ENCODE data around the gene KIAA0408. TPM values are rescaled to one million over a fixed set of nuclear protein-coding genes. Genes with fewer than 3 reads are reported as not detected.

The KIAA0408 gene
- total RNA-seq, 6 experiments from 2014 or later: 1.4 to 3.5 (median 2.3) TPM

GRCh38 chr6:127494240-127494767, 35.1 kb upstream of the KIAA0408 start:
- Mint-ChIP-seq H3K9me3 (no peaks in the 10 kb centered on the region), H3K27me3 (ENCODE audit: insufficient read depth) (no peaks in the 10 kb centered on the region; the same call in 1 of the 2 replicates), H3K4me3 (no peak overlapping the region), H3K36me3 (ENCODE audit: low read depth) (no peaks in the 10 kb centered on the region), H3K4me1 (ENCODE audit: low read depth) (0 out of 2 replicates have a peak, but pooled peaks cover 4% of the 10 kb centered on the region), H3K27ac (no peak overlapping the region)
- TF ChIP-seq, protein P1, sequence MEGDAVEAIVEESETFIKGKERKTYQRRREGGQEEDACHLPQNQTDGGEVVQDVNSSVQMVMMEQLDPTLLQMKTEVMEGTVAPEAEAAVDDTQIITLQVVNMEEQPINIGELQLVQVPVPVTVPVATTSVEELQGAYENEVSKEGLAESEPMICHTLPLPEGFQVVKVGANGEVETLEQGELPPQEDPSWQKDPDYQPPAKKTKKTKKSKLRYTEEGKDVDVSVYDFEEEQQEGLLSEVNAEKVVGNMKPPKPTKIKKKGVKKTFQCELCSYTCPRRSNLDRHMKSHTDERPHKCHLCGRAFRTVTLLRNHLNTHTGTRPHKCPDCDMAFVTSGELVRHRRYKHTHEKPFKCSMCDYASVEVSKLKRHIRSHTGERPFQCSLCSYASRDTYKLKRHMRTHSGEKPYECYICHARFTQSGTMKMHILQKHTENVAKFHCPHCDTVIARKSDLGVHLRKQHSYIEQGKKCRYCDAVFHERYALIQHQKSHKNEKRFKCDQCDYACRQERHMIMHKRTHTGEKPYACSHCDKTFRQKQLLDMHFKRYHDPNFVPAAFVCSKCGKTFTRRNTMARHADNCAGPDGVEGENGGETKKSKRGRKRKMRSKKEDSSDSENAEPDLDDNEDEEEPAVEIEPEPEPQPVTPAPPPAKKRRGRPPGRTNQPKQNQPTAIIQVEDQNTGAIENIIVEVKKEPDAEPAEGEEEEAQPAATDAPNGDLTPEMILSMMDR (IDR thresholded peaks at IDR 0.05): no peak
- DNase-seq: no peak

- TF ChIP-seq, protein P1 (IDR thresholded peaks at IDR 0.05): no peak
- Mint-ChIP-seq H3K27me3 (ENCODE audit: insufficient read depth) (no peaks in the 10 kb centered on the region), H3K9me3 (no peaks in the 10 kb centered on the region), H3K4me3 (no peak overlapping the region), H3K4me1 (ENCODE audit: low read depth) (peaks cover 21% of the 10 kb centered on the region), H3K36me3 (ENCODE audit: low read depth) (no peaks in the 10 kb centered on the region), H3K27ac (no peak overlapping the region)
- no peak for DNase-seq
These were observed 30.1 kb upstream of the KIAA0408 start for GRCh38 chr6:127489248-127489647.

DNA sequence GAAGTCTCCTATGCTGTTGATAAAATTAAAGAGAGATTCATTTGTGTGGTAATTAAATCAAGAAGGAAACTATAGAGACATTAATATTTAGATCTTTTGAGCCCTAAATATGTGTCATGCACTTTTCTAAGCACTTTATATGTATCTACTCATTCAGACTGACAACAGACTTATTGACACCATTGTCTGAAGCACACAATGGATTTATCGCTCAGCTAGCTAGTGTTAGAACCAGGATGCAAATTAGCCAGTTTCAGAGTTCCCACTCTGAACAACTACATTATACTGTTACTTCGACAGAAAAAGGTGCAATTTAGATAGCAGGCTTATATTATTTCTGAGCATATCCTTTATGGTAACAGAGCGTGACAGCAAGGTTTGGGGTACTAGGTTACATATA, 27.7 kb upstream of the KIAA0408 start:
- no peak overlapping the region for H3K27ac Mint-ChIP-seq
- no peak for DNase-seq
- TF ChIP-seq, protein P1 (IDR thresholded peaks at IDR 0.05): no peak
- H3K4me3 Mint-ChIP-seq: no peak overlapping the region
- peaks cover 36% of the 10 kb centered on the region for H3K4me1 Mint-ChIP-seq (ENCODE audit: low read depth)
- H3K27me3 Mint-ChIP-seq (ENCODE audit: insufficient read depth): no peaks in the 10 kb centered on the region; the same call in 1 of the 2 replicates
- no peaks in the 10 kb centered on the region for H3K9me3 Mint-ChIP-seq
- no peaks in the 10 kb centered on the region for H3K36me3 Mint-ChIP-seq (ENCODE audit: low read depth)

GRCh38 chr6:127484212-127484863, 25.1 kb upstream of the KIAA0408 start:
- Mint-ChIP-seq H3K36me3 (ENCODE audit: low read depth) (no peaks in the 10 kb centered on the region), H3K27ac (peak overlapping the region; percentile 65), H3K4me3 (peak overlapping the region; percentile 84), H3K27me3 (ENCODE audit: insufficient read depth) (no peaks in the 10 kb centered on the region; the same call in 1 of the 2 replicates), H3K4me1 (ENCODE audit: low read depth) (peaks cover 48% of the 10 kb centered on the region), H3K9me3 (no peaks in the 10 kb centered on the region)
- DNase-seq: peak; percentile 56
- TF ChIP-seq, protein P1 (IDR thresholded peaks at IDR 0.05): no peak

DNA sequence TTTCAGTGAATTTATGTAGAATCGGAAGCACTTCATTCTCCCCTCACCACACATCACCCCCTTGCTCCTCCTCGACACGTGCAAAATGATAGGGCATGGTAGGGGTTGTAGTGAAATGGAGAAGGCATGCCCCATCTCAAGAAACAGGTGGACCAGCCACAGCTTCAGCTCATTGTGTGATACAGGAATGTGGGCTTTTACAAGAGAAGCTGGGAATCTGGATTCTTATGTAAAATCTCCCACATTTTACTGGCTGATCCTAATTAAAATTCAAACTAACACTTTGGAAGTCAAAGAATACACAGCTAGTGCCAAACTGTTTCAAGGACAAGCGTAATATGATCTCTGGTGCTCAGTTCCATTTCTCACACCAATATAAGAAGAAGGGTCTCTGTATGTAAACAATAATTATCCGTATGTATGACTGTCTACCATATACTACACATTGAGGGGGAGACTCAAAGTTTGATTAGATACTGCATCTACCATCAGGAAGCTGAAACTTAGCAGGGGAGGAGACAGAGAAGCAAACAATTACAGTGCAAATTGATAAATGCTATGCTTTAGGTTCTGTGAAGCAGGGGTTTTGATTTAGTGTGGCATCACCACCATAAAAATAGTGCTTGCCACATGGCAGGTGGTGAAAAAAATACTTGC, 24.3 kb upstream of the KIAA0408 start:
- no peak for DNase-seq
- Mint-ChIP-seq H3K36me3 (ENCODE audit: low read depth) (no peaks in the 10 kb centered on the region), H3K4me1 (ENCODE audit: low read depth) (peaks cover 48% of the 10 kb centered on the region), H3K27ac (peak overlapping the region; percentile 65), H3K27me3 (ENCODE audit: insufficient read depth) (no peaks in the 10 kb centered on the region; the same call in 1 of the 2 replicates), H3K4me3 (peak overlapping the region; percentile 84), H3K9me3 (no peaks in the 10 kb centered on the region)
- TF ChIP-seq, protein P1 (IDR thresholded peaks at IDR 0.05): no peak

Data from HFFc6 (cell line).